ENCODE measurements around the gene TTC1.

- TF ChIP-seq POLR2AphosphoS5 (IDR thresholded peaks at IDR 0.05; ENCODE audit: control insufficient read depth, insufficient read depth, low read depth, low read length) (no peak), PHF20 (IDR thresholded peaks at IDR 0.05; ENCODE audit: partially characterized antibody) (no peak), CTCF (IDR thresholded peaks at IDR 0.05 in 2 of 3, conservative IDR thresholded peaks at IDR 0.05 in 1 of 3; ENCODE audit: insufficient read depth in 2 of 3, low read depth in 1 of 3, low read length in 3 of 3) (no peak)
Observed at GRCh38 chr5:159969966-159970365, 39.0 kb upstream of the TTC1 start.

Measured in K562 (cell line).